ENCODE measurements around the gene RAB29.

Gene RAB29

GRCh38 chr1:205783433-205783795, 8.1 kb upstream of the RAB29 start:
- TF ChIP-seq CTCF (IDR thresholded peaks at IDR 0.05) = no peak

GRCh38 chr1:205782627-205783432, 7.5 kb upstream of the RAB29 start:
- no peak for TF ChIP-seq CTCF (IDR thresholded peaks at IDR 0.05)

GRCh38 chr1:205780335-205780734, 5.1 kb upstream of the RAB29 start:
- TF ChIP-seq CTCF (IDR thresholded peaks at IDR 0.05) = no peak

GRCh38 chr1:205777994-205778393, 2.7 kb upstream of the RAB29 start:
- TF ChIP-seq CTCF (IDR thresholded peaks at IDR 0.05) = no peak

GRCh38 chr1:205775717-205776056, 405 bp upstream of the RAB29 start:
- no peak for TF ChIP-seq CTCF (IDR thresholded peaks at IDR 0.05)

- TF ChIP-seq CTCF (IDR thresholded peaks at IDR 0.05) = no peak
Measured at GRCh38 chr1:205774198-205775014, 876 bp downstream of the RAB29 start.

GRCh38 chr1:205772607-205773032, 2.7 kb downstream of the RAB29 start:
- no peak for TF ChIP-seq CTCF (IDR thresholded peaks at IDR 0.05)
